Fibroblast of skin of left biceps (primary cell): Measurements from ENCODE around the gene CCDC157.

Experiments
- DNase-seq, 2 experiments: peaks; one replicate each; pipeline ENCODE4 v3.0.0-alpha.2; 2013; ENCODE audit warnings: low read depth in 2 of 2

The CCDC157 gene

GRCh38 chr22:30354644-30355043, 2.2 kb upstream of the CCDC157 start:
- DNase-seq = no peak

DNA sequence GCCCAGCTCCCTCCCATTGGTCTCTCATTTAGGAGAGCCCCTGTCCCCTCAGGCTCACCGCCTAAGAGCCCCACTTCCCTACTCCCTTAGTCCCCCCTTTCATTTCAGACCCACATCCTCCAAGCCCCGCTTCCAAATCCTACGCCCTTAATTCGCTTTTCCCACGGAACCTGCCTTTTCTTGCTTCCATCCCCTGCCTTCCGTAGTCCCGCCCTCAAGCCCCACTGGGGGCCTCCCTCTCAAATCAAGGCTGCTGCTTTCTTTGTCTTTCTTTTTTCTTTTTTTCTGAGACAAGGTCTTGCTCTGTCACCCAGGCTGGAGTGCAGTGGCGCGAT, 396 bp downstream of the CCDC157 start:
- peak in 1 of 2 experiments; percentile 0 for DNase-seq

- no peak for DNase-seq
These were observed 926 bp downstream of the CCDC157 start for GRCh38 chr22:30357650-30358215.

DNA sequence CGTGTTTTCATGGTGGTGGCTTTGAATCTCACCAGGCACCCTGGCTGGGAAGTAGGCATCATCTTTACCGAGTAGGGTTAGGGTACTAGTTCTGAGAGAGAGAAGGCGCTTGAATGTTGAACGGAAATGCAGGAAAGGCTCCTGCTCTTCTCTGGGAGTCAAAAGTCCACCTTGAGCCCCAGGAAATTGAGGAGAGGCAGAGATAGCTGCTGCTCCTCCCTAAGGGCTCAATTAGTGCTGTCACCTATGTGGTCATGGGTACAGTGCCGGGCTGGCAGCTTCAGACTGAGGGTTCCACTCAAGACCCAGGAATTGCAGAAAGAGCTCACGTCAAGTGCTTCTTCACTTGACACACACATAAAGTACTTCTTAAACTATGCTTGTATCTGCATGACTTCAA, 1.7 kb downstream of the CCDC157 start:
- no peak for DNase-seq

DNA sequence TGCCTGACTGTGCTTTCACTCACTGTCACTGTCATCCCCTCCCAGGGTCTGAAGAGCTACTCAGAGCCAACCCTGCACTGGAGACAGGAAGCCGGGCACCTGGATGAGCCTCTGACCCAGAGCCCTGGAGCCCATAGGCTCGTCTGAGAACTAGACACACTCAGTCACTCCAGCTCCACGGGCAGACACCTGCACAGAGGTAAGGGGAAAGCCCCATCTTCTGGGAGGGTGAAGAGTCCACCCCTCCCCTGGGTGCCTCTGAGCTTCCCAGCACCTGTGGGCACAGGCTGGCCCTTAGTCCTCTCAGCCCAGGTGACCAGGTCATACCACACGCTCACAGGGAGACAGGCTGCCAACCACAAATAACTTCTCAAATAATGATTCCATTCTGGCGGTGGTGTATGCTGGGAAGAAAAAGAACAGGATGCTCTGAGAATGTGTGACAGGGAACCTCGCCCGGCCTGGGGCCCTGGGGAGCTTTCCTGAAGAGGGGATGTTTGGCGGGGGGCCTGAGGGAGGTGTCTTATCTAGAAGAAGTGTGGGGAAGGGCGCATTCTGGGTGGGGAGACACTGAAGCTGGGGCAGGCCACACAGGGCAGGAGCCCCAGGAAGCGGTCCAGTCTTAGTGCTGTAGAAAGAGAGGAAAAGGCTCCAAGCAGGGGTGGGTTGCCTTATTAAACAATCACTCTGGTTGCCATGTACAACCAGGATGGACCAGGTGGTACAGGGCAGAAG, 5.3 kb downstream of the CCDC157 start:
- no peak for DNase-seq

- DNase-seq = no peak
These were observed 6.0 kb downstream of the CCDC157 start for GRCh38 chr22:30362651-30363281.

- no peak for DNase-seq
These were observed 9.1 kb downstream of the CCDC157 start for GRCh38 chr22:30365891-30366290.

DNA sequence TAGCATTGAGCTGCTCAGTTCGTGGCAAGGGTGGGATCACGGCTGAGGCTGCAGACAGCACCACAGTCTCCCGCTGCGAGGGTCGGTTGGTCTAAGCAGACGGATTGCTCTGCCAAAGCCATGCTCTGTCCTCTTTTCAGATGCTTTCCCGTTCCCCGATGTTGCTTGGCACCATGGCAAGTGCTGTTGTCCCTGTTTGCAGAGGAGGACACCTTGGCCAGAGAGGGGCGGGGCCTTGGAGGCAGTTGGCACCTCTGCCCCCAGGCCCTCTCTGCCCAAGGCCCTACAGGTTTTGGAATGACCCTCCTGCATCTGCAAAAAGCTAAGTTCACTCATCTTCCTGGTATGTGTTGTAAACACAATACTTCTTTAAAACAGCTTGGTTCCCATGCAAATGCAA, 11.6 kb downstream of the CCDC157 start:
- no peak for DNase-seq

DNA sequence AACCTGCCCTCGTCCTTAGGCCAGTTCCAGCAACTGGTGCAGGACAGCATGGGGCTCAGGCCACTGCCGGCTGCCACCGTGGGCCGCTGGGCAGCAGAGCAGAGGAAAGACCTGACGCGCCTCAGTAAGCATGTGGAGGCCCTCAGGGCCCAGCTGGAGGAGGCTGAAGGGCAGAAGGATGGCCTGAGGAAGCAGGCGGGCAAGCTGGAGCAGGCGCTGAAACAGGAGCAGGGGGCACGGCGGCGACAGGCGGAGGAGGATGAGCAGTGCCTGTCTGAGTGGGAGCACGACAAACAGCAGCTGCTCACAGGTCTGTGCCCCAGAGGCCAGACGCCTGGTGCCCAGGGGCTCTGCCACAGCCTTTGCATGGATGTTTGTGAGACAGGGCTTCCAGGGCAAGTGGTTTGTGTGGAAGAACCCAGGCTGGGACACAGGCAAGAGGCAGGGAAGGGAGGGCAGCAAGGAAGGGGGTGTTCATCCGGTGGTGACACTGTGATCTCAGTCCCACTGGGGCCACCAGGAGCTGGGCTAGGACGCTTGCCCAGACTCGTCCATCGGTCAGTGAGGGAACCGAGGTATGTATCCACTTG, 13.9 kb downstream of the CCDC157 start:
- DNase-seq = no peak

DNA sequence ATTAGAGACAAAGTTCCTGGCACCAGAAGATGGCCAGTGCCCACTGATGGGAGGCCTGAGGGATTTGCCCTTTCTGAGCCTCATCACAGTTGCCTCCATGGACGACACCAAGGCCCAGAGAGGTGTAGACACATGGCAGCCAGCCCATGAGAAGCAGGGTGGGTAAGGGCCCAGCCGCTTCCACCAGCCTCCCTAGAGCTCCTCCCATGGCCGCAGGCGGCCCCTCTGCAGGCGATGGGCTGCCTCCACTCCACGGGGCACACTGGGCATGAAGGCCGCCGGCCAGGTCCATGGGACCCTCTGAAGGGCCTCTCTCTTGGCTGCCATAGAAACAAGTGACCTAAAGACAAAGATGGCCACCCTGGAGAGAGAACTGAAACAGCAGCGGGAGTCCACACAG, 14.5 kb downstream of the CCDC157 start:
- no peak for DNase-seq

DNA sequence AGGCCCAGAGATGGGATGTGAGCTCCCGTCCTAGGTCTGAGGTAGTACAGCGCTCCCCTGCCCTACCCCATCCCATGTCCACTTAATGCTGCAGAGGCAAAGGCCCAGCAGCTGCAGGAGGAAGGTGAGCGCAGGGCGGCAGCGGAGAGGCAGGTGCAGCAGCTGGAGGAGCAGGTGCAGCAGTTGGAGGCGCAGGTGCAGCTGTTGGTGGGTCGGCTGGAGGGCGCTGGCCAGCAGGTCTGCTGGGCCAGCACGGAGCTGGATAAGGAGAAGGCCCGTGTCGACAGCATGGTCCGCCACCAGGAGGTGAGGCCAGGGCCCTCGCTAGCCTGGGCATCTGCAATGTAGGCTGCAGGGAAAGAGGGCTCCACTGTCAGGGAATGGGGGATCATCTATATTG, 15.2 kb downstream of the CCDC157 start:
- no peak for DNase-seq

- no peak for DNase-seq
These were observed 16.1 kb downstream of the CCDC157 start for GRCh38 chr22:30372915-30373314.

DNA sequence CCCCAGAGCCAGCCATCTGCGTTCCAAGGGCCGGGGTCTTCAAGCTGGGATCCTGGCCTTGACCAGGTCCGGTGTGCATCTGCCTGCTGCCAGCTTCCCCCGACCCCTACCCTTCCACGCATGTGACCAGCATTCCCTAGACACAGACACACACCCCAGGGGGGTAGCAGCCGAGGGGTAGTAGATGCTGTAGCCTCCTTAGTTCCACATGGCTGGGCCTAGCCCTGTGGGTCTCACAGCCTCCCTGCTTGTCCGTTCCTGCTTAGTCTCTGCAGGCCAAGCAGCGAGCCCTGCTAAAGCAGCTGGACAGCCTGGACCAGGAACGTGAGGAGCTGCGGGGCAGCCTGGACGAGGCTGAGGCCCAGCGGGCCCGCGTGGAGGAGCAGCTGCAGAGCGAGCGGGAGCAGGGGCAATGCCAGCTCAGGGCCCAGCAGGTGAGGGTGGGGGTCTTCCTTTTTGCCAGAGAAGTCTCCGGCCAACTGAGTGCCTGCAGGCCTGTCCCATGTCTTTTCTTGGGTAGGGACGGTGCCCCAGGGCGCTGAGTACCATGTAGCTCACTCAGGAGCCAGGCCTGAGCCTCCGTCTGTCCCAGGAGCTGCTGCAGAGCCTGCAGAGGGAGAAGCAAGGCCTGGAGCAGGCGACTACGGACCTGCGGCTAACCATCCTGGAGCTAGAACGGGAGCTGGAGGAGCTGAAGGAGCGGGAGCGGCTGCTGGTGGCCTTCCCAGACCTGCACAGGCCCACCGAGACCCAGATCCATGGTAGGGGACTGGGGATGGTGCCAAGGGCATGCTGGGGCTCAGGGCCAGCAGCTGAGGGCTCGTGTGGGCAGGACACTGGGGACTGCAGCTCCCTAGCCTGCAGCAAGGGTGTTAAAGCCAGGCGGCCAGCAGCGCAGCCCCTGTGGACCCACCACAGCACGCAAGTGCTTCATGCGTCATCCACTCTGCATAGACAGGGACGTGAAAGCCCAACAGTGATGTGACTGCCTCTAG, 16.8 kb downstream of the CCDC157 start:
- DNase-seq = no peak

- DNase-seq = no peak
These were observed 18.6 kb downstream of the CCDC157 start for GRCh38 chr22:30375312-30375849.

- no peak for DNase-seq
These were observed 23.2 kb downstream of the CCDC157 start for GRCh38 chr22:30380011-30380410.

- DNase-seq = no peak
These were observed 24.5 kb downstream of the CCDC157 start for GRCh38 chr22:30381264-30381663.

DNA sequence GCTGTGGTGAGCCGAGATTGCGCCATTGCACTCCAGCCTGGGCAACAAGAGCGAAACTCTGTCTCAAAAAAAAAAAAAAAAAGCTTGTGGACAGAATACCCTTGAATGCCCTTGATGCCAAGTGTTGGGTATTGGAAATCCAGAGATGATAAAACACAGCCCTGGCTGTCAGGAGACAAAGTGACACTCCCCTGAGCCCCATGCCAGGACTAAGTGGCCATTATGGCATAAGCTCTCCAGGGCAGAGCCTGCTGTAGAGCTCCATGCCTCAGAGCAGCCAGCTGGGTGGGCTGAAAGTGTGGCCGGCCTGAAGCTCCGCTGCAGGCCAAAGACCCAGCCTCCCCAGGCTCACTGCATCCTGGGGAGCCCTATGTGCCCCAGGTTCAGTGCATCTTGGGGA, 25.5 kb downstream of the CCDC157 start:
- DNase-seq = no peak

DNA sequence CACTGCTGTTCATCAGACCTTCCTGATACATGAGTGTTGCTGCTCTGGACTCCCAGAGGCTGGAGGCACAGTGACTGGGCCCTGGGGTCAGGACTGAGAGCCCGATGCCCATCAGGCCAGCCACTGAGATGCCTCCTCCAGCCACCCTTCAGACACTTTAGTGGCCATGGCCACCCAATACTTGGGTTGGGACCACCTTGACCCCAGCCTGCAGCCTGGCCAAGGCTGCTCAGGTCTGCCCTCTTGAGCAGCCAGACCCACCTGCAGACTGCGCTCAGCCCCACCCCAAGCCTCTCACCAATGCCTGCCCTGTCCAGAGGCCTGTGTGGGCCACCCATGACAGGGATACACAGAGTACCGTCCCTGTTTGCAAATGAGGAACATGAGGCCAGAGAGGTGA, 26.3 kb downstream of the CCDC157 start:
- no peak for DNase-seq

- no peak for DNase-seq
These were observed 29.1 kb downstream of the CCDC157 start for GRCh38 chr22:30385942-30386341.

DNA sequence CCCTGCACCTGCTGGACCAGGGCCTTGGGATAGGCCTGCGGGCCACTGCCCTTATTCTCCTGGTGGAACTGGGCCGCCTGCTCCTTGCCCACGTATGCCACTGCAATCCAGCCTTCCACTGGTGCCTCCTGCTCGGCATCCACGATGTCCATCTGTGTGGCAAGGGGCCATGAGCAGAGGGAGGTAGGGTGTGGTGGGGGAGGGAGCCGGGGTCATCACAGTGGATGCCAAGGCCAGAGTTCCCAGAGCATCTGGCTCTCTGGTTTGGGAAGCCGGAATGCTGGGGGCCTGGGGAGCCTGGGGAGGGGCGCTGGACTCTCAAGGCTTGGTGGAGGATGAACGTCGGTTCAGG, 29.8 kb downstream of the CCDC157 start:
- DNase-seq = no peak

DNA sequence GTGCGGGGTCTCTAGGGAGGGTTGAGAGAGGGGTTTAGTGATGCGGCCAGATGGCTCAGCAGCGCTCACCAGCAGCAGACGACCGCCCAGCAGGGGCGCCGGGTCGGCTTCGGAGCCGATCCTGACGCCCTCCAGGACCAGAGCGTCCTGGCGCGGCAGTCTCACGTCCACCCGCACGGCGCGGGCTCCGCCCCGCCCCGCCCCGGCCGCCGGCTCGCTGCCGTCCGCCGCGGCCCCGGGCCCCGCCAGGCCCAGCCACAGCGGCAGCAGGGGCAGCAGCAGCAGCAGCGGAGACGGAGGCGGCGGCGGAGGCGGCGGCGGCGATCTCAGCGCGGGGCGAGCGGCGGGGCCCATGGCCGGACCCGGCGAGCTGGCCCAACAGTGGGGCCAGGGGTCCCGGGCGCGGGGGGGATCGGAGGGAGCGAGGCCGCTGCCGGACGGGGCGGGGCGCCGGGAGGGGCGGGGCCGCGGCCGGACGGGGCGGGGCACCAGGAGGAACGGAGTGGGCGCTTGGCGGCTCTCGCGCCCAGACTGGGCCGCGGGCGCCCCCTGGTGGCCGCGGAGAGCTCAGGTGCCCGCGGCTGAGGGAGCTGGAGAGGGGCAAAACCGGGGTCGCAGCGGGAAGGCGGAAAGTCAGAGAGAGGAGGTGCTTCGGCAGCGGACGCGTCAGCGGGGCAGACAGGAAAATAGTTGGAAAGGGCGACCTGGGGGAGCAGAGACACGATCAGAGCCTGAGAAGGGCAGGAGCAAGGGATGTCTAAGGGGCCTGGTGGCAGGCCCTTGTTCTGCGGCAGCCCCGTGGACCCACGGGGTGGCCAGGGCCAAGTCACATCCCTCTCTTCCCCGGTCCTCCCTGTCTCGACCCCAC, 30.4 kb downstream of the CCDC157 start, which contains the start of gene RNF215:
TSS of gene RNF215 (minus strand) at position 452 of the 868 bp plus-strand sequence. CDS start at position 354, 98 bp downstream.
- DNase-seq = peak; percentile 34 to 51
